WTC11 (cell line): Measurements from ENCODE around the gene ZNF8. TPM values are rescaled to one million over a fixed set of nuclear protein-coding genes. Genes with fewer than 3 reads are reported as not detected.
A peak's percentile ranks its signal among the peaks of the same experiment; 100 is the strongest.

Experiments used
- ATAC-seq: fragments of 200-7000 bp; cut with Tn5 transposase; 2 replicates; pipeline ENCODE4 v1.10.0; 2021; ENCODE audit warnings: mild to moderate bottlenecking, moderate library complexity
- CTCF ChIA-PET: fragments of 300-600 bp; sonication (Branson Sonifier 250); formaldehyde crosslinking; loops from one replicate; lab custom pipeline; 2021; ENCODE audit warnings: antibody characterized with exemption; lab: Charles Lee
- POLR2A ChIA-PET: fragments of 350-600 bp; sonication (Branson Sonifier 250); formaldehyde crosslinking; loops from one replicate; lab custom pipeline; 2021; ENCODE audit warnings: antibody characterized with exemption; lab: Charles Lee
- DNase-seq: peaks from one replicate; pipeline ENCODE4 v3.0.0; 2021; ENCODE audit warnings: low spot score
- H3K27ac Mint-ChIP-seq: 2 replicates; pipeline ENCODE4 v1.8.0; 2021; ENCODE audit warnings: mixed read lengths
- H3K27me3 Mint-ChIP-seq: 2 replicates; pipeline ENCODE4 v1.8.0; 2021; ENCODE audit warnings: low read depth, mild to moderate bottlenecking, moderate library complexity, mixed read lengths
- H3K36me3 Mint-ChIP-seq: 2 replicates; pipeline ENCODE4 v1.8.0; 2021; ENCODE audit warnings: mixed read lengths
- H3K4me1 Mint-ChIP-seq: 2 replicates; pipeline ENCODE4 v1.8.0; 2022; ENCODE audit warnings: mixed read lengths
- H3K4me3 Mint-ChIP-seq: 2 replicates; pipeline ENCODE4 v1.8.0; 2021; ENCODE audit warnings: mild to moderate bottlenecking, moderate library complexity, mixed read lengths
- H3K9me3 Mint-ChIP-seq: 2 replicates; pipeline ENCODE4 v1.8.0; 2021; ENCODE audit warnings: mixed read lengths
- ATF3 ChIP-seq: sonication (generic); formaldehyde crosslinking; conservative IDR thresholded peaks from 2 replicates; pipeline ENCODE4 v1.8.1; 2022; ENCODE audit warnings: mild to moderate bottlenecking, missing genetic modification reagents
- E2F1 ChIP-seq: sonication (generic); formaldehyde crosslinking; IDR thresholded peaks from 2 replicates; pipeline ENCODE4 v1.8.0; 2022; ENCODE audit warnings: mild to moderate bottlenecking, missing genetic modification reagents
- E2F4 ChIP-seq: sonication (generic); formaldehyde crosslinking; IDR thresholded peaks from 2 replicates; pipeline ENCODE4 v1.8.1; 2022; ENCODE audit warnings: low read depth, mild to moderate bottlenecking, moderate library complexity, missing genetic modification reagents, borderline replicate concordance
- HMGA2 ChIP-seq: fragments of 250-450 bp; sonication (Bioruptor Pico); IDR thresholded peaks from 2 replicates; pipeline ENCODE4 v1.4.0; 2021; ENCODE audit warnings: mild to moderate bottlenecking, moderate library complexity
- MXD4 ChIP-seq: fragments of 250-450 bp; sonication (Bioruptor Pico); IDR thresholded peaks from 2 replicates; pipeline ENCODE4 v1.8.0; 2021; ENCODE audit warnings: mild to moderate bottlenecking, moderate library complexity, borderline replicate concordance
- NFATC4 ChIP-seq: fragments of 250-450 bp; sonication (Bioruptor Pico); IDR thresholded peaks from 2 replicates; pipeline ENCODE4 v1.9.0; 2021; ENCODE audit warnings: mild to moderate bottlenecking
- NR1H2 ChIP-seq: sonication (generic); formaldehyde crosslinking; IDR thresholded peaks from 2 replicates; pipeline ENCODE4 v1.9.0; 2021; ENCODE audit warnings: mild to moderate bottlenecking, moderate library complexity, missing genetic modification reagents
- ZBTB21 ChIP-seq: sonication (generic); formaldehyde crosslinking; IDR thresholded peaks from 2 replicates; pipeline ENCODE4 v1.8.1; 2023; ENCODE audit warnings: mild to moderate bottlenecking, missing genetic modification reagents, borderline replicate concordance
- ZNF121 ChIP-seq: sonication (generic); formaldehyde crosslinking; IDR thresholded peaks from 2 replicates; pipeline ENCODE4 v1.8.0; 2023; ENCODE audit warnings: missing genetic modification reagents
- ZNF532 ChIP-seq: fragments of 250-450 bp; sonication (Bioruptor Pico); IDR thresholded peaks from 2 replicates; pipeline ENCODE4 v1.9.0; 2021; ENCODE audit warnings: mild to moderate bottlenecking, borderline replicate concordance
- total RNA-seq: library from RNA; stranded (reverse); gene quantifications from 3 replicates; pipeline ENCODE4 v1.2.3, GENCODE V29; 2021
- TF ChIP-seq, protein P1 (sequence below): sonication (generic); formaldehyde crosslinking; IDR thresholded peaks from 2 replicates; pipeline ENCODE4 v1.8.0; 2022; ENCODE audit warnings: missing genetic modification reagents
- TF ChIP-seq, protein P2 (sequence below): sonication (generic); formaldehyde crosslinking; conservative IDR thresholded peaks from 2 replicates; pipeline ENCODE4 v1.8.1; 2023; ENCODE audit warnings: mild to moderate bottlenecking, low read depth, missing genetic modification reagents, moderate library complexity
- TF ChIP-seq, protein P3 (sequence below): sonication (generic); formaldehyde crosslinking; IDR thresholded peaks from 2 replicates; pipeline ENCODE4 v1.8.1; 2023; ENCODE audit warnings: mild to moderate bottlenecking, missing genetic modification reagents, moderate library complexity

ZNF8 gene
- total RNA-seq, 1 experiment from 2014 or later = 18.8 TPM

DNA sequence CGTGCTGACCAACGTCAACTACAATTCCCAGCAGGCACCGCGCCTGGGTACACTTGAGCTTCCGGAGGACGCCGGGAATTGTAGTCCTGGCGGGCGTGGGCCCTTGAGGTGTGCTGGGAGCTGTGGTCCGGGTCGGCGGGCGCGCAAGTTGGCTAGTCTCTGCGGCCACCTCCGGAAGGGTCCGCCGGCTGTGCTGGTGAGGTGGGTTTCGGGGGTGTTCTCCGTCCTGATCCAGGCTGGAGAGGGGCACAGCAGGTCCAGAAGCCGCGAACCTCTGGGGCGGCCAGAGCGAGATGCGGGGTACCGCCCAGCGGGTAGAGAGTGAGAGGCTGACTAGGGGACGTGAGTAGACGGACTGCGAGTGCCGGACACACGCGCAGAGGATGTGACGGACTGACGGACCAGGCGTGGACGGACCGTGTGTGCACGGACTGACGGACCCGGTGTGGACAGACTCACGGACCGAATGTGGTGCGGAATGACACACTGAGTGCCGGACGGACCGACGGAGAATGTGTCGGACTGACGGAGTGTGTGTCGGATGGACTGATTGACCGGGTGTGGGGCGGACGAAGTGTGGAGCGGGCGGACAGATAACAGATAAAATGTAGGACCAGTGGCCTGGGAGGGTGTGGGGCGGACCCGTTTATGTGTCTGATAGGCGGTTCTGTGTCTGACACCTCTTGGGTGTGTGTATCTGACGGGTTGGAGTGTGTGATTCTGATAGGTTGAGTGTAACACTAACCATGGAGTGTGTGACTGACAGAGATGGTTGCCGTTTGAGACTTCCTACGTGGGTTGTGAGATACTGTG is 48.4 kb downstream of the ZNF8 start, which contains the start of gene ZSCAN22 (continued):
- TF ChIP-seq, protein P1, sequence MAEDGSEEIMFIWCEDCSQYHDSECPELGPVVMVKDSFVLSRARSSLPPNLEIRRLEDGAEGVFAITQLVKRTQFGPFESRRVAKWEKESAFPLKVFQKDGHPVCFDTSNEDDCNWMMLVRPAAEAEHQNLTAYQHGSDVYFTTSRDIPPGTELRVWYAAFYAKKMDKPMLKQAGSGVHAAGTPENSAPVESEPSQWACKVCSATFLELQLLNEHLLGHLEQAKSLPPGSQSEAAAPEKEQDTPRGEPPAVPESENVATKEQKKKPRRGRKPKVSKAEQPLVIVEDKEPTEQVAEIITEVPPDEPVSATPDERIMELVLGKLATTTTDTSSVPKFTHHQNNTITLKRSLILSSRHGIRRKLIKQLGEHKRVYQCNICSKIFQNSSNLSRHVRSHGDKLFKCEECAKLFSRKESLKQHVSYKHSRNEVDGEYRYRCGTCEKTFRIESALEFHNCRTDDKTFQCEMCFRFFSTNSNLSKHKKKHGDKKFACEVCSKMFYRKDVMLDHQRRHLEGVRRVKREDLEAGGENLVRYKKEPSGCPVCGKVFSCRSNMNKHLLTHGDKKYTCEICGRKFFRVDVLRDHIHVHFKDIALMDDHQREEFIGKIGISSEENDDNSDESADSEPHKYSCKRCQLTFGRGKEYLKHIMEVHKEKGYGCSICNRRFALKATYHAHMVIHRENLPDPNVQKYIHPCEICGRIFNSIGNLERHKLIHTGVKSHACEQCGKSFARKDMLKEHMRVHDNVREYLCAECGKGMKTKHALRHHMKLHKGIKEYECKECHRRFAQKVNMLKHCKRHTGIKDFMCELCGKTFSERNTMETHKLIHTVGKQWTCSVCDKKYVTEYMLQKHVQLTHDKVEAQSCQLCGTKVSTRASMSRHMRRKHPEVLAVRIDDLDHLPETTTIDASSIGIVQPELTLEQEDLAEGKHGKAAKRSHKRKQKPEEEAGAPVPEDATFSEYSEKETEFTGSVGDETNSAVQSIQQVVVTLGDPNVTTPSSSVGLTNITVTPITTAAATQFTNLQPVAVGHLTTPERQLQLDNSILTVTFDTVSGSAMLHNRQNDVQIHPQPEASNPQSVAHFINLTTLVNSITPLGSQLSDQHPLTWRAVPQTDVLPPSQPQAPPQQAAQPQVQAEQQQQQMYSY (CRISPR knock-in tag) = 0 out of 2 replicates have a peak, but pooled peaks have one; percentile 8
- no peak for TF ChIP-seq NR1H2 (CRISPR knock-in tag)
- TF ChIP-seq MXD4 (CRISPR knock-in tag) = no peak
- TF ChIP-seq, protein P2, sequence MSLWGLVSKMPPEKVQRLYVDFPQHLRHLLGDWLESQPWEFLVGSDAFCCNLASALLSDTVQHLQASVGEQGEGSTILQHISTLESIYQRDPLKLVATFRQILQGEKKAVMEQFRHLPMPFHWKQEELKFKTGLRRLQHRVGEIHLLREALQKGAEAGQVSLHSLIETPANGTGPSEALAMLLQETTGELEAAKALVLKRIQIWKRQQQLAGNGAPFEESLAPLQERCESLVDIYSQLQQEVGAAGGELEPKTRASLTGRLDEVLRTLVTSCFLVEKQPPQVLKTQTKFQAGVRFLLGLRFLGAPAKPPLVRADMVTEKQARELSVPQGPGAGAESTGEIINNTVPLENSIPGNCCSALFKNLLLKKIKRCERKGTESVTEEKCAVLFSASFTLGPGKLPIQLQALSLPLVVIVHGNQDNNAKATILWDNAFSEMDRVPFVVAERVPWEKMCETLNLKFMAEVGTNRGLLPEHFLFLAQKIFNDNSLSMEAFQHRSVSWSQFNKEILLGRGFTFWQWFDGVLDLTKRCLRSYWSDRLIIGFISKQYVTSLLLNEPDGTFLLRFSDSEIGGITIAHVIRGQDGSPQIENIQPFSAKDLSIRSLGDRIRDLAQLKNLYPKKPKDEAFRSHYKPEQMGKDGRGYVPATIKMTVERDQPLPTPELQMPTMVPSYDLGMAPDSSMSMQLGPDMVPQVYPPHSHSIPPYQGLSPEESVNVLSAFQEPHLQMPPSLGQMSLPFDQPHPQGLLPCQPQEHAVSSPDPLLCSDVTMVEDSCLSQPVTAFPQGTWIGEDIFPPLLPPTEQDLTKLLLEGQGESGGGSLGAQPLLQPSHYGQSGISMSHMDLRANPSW (CRISPR knock-in tag) = no peak
- no peak for TF ChIP-seq NFATC4

DNA sequence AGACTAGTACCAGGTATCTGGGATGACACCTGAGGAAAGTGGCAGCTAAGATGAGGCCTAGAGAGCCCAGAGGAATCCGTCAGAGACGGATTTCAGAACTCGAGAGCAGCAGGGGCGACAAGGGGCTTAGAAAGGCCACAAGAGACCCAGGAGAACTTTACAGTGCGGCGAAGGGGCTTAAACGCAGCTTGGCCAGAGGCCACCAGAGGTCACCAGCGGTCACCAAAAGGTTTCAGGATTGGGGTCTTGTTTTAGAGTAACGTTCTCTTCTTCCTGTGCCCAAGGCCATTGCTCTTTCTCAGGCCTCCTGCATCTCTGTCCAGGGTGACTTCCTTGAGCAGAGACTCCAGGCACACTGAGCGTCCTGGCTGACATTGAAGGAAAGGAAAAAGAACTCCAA is 50.2 kb downstream of the ZNF8 start:
- POLR2A ChIA-PET = interaction anchor here (0.6 kb wide), 1 partner anchor 42 kb away, joined by 10 read pairs; no protein-coding TSS in a partner anchor
- Mint-ChIP-seq H3K36me3 (no peaks in the 10 kb centered on the region), H3K27ac (no peak overlapping the region), H3K27me3 (no peaks in the 10 kb centered on the region), H3K9me3 (no peaks in the 10 kb centered on the region), H3K4me1 (peaks cover 4% of the 10 kb centered on the region; the same call in 1 of the 2 replicates), H3K4me3 (peak overlapping the region; percentile 52; the same call in 1 of the 2 replicates)
- CTCF ChIA-PET = interaction anchor here (1.0 to 2.5 kb wide), 4 partner anchors 10 to 191 kb away, joined by 3 to 10 read pairs (median 4); partner anchors contain the start of gene ZBTB45
- DNase-seq = peak; percentile 77
- TF ChIP-seq ZNF121 (CRISPR knock-in tag) (no peak), ATF3 (CRISPR knock-in tag) (no peak), HMGA2 (CRISPR knock-in tag) (no peak), ZBTB21 (no peak), E2F1 (CRISPR knock-in tag) (no peak), ZNF532 (CRISPR knock-in tag) (no peak), E2F4 (CRISPR knock-in tag) (no peak)
- TF ChIP-seq, protein P3, sequence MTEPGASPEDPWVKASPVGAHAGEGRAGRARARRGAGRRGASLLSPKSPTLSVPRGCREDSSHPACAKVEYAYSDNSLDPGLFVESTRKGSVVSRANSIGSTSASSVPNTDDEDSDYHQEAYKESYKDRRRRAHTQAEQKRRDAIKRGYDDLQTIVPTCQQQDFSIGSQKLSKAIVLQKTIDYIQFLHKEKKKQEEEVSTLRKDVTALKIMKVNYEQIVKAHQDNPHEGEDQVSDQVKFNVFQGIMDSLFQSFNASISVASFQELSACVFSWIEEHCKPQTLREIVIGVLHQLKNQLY (CRISPR knock-in tag) = no peak
- ATAC-seq = peak; percentile 24
